ENCODE measurements around the gene CRKL.

The CRKL gene

DNA sequence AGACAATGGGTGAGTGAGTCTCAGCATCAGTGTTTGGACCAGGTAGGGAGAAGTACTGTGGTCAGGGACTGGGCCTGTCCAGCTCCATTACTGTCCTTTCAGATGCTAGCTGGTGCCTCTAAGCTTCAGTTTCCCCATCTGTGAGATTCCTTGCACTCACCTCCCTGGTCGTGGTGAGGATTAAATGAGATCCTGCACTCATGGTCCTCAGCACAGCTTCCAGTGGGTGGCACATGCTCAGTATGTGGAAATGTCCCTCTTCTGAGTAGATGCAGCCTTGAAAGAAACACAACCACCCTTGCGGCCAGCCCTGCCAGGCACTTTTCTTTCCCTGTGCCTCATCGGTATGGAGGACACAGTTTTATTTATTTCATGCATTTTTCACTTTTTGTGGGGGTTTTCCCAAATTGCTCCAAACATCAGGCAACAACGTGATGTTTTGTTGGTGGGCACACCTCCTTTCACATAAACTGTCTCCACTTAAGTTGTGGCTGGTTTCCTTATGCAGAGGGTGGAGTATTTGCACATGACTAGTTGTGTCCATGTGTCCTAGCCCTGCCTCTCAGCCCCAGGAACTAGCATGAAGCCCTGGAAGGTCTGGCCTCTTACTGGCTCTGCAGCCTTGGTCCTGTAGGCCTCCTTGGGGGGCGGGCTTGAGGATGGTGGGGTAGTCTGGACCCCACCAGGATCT lies 66.0 kb downstream of the CRKL start:
- no peak for DNase-seq

DNA sequence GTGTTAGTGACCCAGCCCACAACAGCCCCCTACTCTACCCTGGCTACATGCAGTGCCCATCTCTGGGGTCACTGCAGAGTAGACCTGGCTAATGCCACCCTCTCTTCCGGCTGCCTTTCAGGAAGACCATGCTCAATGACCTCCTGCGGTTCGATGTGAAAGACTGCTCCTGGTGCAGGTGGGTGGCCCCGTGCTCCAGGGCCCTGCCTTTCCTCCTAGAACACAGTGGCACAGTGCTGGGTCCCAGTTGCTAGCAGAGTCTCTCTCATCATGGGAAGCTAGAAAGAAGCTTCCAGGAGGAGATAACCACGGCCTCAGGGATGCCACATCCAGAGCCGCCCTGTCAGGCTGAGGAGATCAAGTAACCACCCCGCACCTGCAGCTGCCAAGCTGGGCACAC lies 68.5 kb downstream of the CRKL start:
- no peak for DNase-seq

DNA sequence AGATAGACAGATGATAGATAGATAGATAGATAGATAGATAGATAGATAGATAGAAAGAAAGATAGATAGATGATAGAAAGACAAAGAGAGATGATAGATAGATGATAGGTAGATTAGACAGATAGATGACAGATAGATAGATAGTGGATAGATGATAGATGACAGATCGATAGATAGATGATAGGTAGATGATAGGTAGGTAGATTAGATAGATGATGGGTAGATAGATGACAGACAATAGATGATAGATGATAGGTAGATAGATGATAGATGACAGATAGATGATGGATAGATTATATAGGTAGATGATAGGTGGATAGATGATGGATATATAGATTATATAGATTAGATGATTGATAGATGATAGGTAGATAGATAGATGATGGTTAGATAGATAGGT lies 69.2 kb downstream of the CRKL start:
- no peak for DNase-seq

DNA sequence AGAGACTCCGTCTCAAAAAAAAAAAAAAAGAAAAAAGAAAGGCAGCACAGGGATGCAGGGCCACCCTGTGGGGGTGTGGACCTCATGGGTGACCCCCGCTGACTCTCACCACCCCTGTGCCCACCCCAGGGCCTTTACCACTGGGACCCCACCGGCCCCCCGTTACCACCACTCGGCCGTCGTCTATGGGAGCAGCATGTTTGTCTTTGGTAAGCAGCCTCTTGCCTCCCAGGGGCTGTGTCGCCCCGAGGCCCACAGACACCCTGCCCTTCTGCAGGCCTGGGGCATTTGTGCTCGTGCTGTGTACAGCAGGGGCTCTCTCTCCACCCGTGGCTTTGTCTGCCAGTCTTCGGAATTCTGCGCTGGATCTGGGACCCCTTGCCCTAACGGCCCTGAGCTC lies 70.2 kb downstream of the CRKL start:
- no peak for DNase-seq

DNA sequence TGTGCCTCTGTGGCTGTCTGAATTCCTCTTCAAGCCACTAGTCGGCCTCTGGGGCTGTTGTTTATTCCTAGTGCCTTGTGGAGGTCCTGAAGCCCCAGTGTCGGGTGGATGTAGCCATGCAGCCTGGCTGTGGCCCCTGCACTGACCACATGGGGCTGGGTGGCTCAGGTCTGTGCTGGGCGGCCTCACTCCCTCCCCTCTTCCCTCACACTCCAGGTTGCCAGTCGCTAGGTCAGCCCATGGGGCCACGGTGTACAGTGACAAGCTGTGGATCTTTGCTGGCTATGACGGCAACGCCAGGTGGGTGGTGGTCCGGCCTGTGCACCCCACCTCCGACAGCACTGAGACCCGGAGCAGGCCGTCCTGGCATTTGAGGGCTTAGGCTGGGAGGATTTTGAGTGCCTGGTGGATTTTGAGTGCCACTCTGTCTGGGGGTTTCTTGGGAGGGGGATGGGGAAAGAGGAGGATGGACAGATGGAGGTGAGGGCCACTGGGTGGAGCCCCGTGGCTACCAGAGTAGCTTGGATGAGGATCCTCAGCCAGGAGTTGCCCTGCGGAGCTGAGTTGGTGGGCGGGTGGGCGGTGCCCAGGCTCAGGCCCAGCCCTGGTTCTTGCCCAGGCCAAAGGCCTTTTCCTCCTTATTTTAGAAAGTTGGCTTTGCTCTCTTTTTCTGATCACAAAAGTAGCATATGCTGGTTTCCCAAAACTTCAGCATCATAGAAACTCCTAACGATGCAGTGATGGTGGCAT lies 71.5 kb downstream of the CRKL start:
- DNase-seq = no peak

DNA sequence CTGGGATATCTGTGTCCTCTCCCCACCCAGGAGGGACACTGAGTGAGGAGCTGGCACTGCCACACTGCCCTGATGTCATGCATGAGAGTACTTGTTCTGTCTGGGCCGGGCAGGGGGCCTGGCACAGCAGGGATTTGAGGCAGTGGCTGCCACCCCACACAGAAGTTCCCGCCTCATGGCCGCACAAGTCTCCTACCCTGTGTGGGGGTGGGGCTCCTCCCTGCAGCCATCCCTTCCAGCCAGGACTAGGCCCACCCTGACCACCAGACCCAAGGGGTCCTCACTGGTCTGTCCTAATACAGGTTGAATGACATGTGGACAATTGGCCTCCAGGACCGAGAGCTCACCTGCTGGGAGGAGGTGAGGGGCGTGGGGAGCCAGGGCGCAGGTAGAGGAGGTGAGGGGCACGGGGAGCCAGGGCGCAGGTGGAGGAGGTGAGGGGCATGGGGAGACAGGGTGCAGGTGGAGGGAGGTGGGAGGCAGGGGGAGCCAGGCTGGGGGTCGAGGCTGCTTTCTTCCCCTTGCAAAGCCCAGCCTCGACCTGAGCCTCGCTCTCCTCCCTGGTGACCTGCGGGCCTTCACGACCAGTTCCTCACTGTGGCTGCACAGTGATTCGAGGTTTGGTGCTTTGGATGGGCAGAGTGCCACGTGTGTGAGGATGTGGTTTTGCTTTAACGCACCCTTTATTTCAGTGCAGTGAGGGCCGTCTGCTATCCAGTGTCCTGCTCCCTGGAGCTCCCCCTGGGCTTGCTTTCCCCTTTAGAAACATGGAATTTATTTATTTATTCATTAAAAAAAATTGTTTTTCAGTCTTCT lies 72.3 kb downstream of the CRKL start:
- no peak for DNase-seq

DNA sequence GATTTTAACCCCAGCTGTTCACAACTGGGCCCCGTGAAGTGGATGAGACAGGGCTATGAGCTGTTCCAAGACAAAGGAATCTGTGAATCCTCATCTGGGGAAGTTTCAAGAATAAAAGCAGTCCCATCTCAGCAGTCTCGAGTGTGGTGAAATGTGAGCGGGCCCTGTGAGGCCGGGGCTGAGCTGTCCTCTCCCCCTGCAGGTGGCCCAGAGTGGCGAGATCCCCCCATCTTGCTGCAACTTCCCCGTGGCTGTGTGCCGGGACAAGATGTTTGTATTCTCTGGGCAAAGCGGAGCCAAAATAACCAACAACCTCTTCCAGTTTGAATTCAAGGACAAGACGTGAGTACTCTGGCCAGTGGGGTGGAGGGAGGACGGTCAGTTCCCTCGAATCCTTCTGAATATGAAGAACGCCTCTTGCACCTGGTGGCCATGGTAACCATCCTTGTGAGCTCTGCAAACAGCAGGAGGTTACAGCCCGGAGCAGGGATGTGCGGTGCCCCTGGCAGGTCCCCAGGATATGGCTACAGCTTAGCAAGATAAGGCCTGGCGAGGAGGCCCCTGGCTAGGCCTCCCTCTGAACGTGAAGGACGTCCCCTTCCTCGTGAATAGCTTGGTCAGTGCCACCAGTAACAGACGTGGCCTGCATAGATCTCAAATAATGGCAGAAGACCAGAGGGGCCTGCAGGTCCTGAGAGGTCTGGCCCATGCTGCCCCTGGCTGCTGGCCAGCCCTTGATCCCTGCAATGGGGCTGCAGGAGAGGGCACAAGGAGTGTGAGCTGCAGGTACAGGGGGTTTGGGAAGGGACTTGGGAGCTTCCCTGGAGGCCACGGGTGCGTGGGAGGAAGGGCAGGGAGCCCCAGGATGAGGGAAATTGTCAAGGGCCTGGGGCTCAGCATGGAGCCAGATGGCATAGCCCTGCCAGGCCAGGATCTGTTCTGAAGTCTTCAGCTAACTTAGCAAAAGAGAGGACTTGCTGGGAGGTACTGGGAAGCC lies 73.3 kb downstream of the CRKL start:
- DNase-seq = no peak

DNA sequence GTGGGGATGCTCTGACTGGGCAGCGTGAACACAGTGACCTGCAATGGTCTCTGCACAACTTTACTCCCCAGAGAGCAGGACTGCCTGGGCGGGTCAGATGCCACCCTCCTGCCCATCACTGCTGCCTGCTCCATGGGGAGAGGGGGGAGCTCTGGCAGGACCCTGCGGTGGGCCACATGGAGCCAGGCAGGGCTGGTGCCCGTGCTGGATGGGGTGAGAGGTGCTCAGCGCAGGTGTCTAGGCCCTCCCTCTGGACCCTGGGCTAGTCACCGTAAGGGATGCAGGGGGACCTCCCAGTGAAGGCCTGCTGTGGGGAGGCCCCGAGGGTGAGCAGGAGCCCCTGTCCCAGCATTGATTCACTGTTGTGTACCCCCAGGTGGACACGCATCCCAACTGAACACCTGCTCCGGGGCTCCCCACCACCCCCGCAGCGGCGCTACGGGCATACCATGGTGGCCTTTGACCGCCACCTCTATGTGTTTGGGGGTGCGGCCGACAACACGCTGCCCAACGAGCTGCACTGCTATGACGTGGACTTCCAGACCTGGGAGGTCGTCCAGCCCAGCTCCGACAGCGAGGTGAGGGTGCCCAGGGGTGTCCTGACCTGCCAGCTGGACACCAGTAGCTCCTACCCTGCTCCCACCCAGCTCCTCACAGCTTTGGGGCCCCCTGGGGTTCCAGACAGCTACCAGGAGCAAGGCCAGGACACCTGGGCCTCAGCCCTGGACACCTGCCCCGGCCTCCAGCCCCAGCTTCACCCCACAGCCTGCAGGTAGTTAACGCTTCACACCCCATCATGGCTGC lies 74.2 kb downstream of the CRKL start:
- no peak for DNase-seq

DNA sequence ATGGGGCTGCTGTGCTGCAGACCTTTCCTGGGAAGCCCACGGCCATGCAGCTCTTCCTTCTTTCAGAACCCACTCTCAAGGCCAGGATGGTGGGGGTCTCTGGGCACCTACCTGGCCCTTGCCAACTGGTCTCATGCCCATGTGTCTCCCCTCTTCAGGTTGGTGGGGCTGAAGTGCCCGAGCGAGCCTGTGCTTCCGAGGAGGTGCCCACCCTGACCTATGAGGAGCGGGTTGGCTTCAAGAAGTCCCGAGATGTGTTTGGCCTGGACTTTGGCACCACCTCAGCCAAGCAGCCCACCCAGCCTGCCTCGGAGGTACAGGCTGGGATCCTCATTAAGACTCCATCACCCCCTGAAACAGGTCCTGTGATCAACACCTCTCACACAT lies 74.8 kb downstream of the CRKL start:
- DNase-seq = no peak

DNA sequence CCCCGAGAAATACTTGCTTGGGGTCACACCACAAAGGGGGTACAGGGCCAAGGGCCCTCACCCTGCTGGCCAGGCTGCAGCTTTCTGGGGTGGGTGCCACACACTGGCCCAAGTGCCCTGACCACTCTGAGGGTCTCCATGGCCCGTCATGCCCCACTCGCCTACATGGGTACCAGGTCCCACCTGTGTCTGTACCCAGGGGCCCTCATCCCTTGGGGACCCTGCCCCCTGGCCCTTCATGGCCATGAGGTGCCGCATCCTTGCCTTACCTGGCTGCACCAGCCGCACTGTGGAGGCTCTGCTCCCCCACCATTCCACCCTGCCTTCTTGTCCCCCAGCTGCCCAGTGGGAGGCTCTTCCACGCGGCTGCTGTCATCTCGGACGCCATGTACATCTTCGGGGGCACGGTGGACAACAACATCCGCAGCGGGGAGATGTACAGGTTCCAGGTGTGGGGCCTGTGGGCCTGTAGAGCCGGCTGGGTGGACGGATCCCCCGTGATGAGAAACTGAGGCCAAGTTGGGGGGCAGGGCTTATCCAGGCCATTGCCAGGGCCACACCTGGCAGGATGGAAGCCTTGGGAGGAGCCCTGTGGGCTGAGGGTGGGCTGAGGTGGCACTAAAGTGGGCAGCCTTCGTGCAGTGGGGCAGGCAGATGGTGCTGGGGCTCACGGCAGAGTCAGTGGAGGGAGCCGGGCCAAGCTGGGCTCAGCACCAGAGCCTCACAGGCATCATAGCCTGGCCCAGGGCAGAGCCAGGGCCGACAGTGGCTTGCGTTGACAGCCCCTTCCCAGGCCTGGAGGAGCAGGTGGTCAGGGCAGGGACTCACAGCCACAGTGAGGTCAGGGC lies 75.5 kb downstream of the CRKL start:
- DNase-seq = no peak

DNA sequence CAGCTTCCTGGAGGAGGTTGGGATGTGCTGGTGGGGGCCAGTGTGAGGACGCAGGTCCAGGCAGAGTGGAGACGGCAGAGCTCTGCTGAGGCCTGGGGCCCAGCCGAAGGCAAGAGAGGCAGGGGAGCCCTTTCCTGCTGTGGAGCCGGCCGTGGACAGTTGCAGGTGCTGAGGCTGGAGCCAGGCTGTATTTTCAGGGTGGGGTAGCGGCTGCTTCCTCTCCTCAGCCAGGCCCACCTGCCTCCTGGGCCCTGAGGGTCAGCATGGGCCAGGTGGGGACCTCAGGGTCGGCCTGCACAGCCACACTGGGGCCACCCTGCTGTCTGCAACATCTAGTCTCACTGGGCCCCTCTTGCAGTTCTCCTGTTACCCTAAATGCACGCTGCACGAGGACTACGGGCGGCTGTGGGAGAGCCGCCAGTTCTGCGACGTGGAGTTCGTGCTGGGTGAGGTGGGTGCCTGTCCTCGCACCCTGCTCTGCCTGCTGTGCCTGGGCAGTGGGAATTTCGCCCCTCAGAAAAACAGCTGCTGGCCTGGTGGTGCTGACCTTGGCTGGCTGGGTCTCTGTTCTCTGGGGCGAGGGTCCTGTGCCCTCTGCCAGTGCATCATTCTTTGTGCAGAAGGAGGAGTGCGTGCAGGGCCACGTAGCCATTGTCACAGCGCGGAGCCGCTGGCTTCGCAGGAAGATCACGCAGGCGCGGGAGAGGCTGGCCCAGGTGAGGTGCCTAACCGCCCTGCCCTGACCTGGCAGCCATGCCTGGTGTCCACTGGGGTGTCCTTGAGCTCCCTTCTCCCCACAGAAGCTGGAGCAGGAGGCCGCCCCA lies 76.3 kb downstream of the CRKL start:
- no peak for DNase-seq

DNA sequence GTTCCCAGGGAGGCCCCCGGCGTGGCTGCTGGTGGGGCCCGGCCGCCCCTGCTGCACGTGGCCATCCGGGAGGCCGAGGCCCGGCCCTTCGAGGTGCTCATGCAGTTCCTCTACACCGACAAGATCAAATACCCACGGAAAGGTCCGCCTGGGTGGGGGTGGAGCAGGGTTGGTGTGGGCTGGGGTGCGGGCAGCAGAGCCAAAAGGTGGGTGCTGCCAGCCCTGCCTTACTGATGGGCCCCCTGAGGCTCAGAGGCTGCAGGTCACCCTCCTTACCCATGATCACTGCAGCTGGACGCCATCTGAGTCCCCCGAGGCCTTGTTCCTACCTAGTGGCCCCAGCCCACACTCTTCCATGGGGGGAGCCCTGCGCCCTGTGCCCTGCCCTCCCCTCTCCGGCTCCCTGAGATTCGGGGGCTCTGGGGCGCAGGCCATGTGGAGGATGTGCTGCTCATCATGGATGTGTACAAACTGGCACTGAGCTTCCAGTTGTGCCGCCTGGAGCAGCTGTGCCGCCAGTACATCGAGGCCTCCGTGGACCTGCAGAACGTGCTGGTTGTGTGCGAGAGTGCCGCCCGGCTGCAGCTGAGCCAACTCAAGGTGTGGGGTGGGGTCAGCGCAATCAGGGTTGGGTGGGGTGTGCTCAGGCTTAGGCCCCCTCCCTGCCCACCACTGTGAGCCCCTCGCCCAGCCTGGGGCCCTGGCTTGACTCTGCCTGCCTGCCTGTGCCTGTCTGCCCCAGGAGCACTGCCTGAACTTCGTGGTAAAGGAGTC lies 77.1 kb downstream of the CRKL start:
- DNase-seq = no peak

DNA sequence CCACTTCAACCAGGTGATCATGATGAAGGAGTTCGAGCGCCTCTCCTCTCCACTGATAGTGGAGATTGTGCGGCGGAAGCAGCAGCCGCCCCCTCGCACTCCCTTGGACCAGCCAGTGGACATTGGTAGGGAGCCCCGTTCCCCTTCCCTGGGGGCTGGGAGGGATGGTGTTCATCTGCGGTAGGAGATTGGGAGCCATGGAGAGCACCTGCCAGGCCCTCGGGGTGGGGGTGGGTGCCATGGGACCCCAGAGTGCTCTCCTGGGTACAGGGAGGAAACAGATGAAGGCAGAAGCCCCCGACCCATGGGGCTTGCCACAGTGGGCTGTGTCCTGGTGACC lies 77.7 kb downstream of the CRKL start:
- DNase-seq = no peak

DNA sequence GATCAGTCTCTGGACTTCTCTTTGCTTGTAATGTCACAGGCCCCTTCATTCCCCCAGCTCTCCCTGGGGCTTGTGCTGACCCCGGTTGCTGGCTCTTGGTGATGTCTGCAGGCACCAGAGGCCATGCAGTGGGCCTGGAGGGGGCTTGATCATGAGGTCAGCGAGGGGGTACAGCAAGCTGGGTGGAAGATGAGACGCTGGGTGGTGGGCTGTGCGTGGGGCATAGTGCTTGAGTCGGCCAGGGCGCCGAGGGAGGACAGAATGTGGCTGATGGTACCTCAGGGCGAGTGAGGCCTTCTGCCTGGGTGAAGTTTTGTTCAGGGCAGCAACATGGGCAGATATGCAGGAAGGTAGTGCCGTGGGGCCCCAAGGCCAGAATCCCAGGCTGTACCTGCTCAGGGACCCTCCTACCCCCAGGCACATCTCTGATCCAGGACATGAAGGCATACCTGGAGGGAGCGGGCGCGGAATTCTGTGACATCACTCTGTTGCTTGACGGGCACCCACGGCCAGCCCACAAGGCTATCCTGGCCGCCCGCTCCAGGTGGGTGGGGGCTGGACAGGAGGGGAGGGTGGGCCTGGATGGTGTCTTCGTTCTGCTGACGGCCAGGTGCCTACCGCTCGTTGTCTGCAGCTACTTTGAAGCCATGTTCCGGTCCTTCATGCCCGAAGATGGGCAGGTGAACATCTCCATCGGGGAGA lies 78.3 kb downstream of the CRKL start:
- no peak for DNase-seq

DNA sequence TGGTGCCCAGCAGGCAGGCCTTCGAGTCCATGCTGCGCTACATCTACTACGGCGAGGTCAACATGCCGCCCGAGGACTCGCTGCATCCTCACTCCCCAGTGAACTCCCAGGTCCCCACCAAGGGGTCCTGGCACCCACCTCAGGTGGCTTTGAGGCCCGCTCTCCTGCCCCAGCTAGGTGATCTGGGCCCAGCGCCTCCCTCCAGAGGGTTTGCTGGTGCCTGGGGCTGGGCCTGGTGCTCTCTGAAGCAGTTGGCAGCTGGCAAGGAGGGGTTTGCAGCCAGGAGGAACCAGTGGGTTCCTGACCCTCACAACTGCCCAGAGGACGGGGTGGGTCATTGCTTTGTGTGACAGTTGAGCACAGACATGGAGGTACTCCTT lies 78.8 kb downstream of the CRKL start:
- DNase-seq = no peak

DNA sequence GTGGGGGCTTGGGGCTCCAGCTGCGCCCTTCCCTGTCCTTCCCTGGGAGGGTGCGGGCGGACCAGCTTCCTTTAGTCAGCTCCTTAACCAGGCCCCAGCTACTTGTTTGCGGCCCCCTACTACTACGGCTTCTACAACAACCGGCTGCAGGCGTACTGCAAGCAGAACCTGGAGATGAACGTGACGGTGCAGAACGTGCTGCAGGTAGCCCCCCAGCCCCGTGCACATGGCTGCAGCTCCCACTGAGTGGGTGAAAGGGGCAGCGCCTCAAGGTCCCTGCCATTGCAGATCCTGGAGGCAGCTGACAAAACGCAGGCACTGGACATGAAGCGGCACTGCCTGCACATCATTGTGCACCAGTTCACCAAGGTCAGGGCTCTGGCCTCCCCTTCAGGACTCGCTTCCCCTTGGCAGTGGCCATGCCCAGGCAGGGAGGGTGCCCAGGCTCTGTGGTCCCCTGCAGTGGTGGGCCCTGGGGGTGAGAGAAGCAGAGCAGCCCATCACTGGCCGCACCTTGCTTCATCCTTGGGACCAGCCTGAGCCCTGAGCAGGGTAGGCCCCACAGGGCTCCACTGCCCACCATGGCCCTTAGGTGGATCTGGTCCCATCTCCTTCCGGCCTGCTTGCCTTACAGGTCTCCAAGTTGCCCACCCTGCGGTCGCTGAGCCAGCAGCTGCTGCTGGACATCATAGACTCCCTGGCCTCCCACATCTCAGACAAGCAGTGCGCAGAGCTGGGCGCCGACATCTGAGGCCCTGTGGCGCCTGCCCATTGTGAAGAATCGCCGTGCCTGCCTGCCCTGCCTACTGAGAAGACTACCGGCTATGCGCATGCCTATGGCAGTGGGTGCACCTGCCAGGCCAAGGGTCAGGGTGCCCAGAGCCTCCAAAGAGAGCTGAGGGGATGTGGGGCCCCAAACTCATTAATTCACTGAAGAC lies 79.7 kb downstream of the CRKL start:
- DNase-seq = no peak

DNA sequence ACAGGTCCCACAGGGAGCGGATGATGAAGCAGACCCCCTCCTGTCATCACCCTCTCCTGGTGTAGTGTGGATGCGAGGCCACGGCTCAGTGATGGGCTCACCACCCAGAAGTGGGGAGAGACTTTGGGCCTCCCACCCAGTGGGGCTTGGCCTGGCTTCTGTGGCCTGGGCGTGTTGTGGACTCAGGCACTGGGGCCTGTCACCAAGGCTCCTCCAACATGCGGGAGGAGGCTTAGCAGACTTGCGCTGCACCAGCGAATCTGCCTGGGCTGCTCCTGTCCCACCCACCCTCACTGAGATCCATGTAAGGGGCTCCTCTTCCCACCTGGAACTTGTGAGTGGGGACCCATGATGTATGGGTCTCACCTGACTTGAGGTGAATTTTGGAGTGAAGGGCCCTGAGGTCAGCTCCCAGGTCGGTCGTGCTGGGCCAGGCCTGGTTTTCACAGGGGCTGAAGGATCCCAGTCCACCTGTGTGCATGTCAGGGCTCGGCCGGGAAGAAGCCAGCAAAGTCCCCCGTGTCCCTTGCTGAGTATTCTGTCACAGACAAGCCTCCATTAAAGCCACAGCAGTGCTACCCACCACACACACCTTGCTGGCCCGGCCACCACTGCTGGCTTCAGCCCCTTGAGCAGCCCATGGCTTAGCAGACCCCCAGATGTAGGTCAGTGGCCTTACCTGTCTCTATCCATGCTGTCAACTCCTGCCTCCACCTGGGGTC lies 80.5 kb downstream of the CRKL start:
- no peak for DNase-seq

Measured in NCI-H446 (cell line).